Trophoblast cell (in vitro differentiated cells and primary cell): ENCODE results near the gene MYO1A.
A peak's percentile ranks its signal among the peaks of the same experiment; 100 is the strongest.
"Not testable (repeated sequence)": the region's sequence is repeated elsewhere in the genome, so short reads cannot be mapped to it uniquely, and the experiment has no call there.

Experiments used
- DNase-seq, 2 donors: peaks; one replicate each; pipeline ENCODE4 v3.0.0-alpha.2; 2016
- H2AFZ ChIP-seq: 2 replicates; pipeline ENCODE4 v1.6.1; 2013; ENCODE audit warnings: low read length, moderate library complexity, mild to moderate bottlenecking; ENCODE audit not compliant: insufficient read depth, poor library complexity
- H2AK5ac ChIP-seq: 2 replicates; pipeline ENCODE4 v1.6.1; 2013; ENCODE audit warnings: mild to moderate bottlenecking, low read length
- H2BK120ac ChIP-seq: 2 replicates; pipeline ENCODE4 v1.6.1; 2013; ENCODE audit warnings: low read length, mild to moderate bottlenecking, moderate library complexity; ENCODE audit not compliant: insufficient read depth, poor library complexity
- H2BK12ac ChIP-seq: 2 replicates; pipeline ENCODE4 v1.6.1; 2013; ENCODE audit warnings: mild to moderate bottlenecking, low read length, moderate library complexity
- H2BK5ac ChIP-seq: 2 replicates; pipeline ENCODE4 v1.6.1; 2013; ENCODE audit warnings: low read length, low read depth, moderate library complexity, mild to moderate bottlenecking; ENCODE audit not compliant: poor library complexity
- H3K14ac ChIP-seq: 2 replicates; pipeline ENCODE4 v1.6.1; 2013; ENCODE audit warnings: mild to moderate bottlenecking, low read length
- H3K18ac ChIP-seq: 2 replicates; pipeline ENCODE4 v1.6.1; 2013; ENCODE audit warnings: mild to moderate bottlenecking, low read length
- H3K23ac ChIP-seq: 2 replicates; pipeline ENCODE4 v1.6.1; 2013; ENCODE audit warnings: low read length
- H3K27ac ChIP-seq: 2 replicates; pipeline ENCODE4 v1.5.1; 2013; ENCODE audit warnings: low read depth, mild to moderate bottlenecking, inconsistent platforms, low read length, moderate library complexity
- H3K27me3 ChIP-seq: 2 replicates; pipeline ENCODE4 v1.6.1; 2013; ENCODE audit warnings: inconsistent platforms, mild to moderate bottlenecking, low read length, moderate library complexity; ENCODE audit not compliant: insufficient read depth
- H3K36me3 ChIP-seq, 2 experiments: 1 replicate in 1 of 2; 2 replicates in 1 of 2; pipeline ENCODE4 v1.6.1; 2013; ENCODE audit warnings: low read length in 2 of 2, mild to moderate bottlenecking in 2 of 2, moderate library complexity in 1 of 2; ENCODE audit not compliant: insufficient read depth in 2 of 2, control insufficient read depth in 1 of 2
- H3K4ac ChIP-seq: 2 replicates; pipeline ENCODE4 v1.6.1; 2013; ENCODE audit warnings: low read depth, mild to moderate bottlenecking, low read length, moderate library complexity
- H3K4me1 ChIP-seq, 2 experiments: 1 replicate in 1 of 2; 2 replicates in 1 of 2; pipeline ENCODE4 v1.6.1; 2013; ENCODE audit warnings: low read length in 2 of 2, mild to moderate bottlenecking in 2 of 2, moderate library complexity in 1 of 2; ENCODE audit not compliant: insufficient read depth in 2 of 2, control insufficient read depth in 1 of 2
- H3K4me2 ChIP-seq: 2 replicates; pipeline ENCODE4 v1.6.1; 2013; ENCODE audit warnings: inconsistent platforms, mild to moderate bottlenecking, low read length, moderate library complexity
- H3K4me3 ChIP-seq: 2 replicates; pipeline ENCODE4 v1.5.1; 2013; ENCODE audit warnings: mild to moderate bottlenecking, low read depth, low read length, inconsistent platforms
- H3K79me1 ChIP-seq: one replicate; pipeline ENCODE4 v1.6.1; 2013; ENCODE audit warnings: low read length
- H3K79me2 ChIP-seq: 2 replicates; pipeline ENCODE4 v1.6.1; 2013; ENCODE audit warnings: low read length, mild to moderate bottlenecking; ENCODE audit not compliant: control insufficient read depth, insufficient read depth, poor library complexity
- H3K9ac ChIP-seq: 2 replicates; pipeline ENCODE4 v1.6.1; 2013; ENCODE audit warnings: mild to moderate bottlenecking, low read length
- H3K9me3 ChIP-seq: 2 replicates; pipeline ENCODE4 v1.6.1; 2013; ENCODE audit warnings: low read depth, mild to moderate bottlenecking, control low read depth, inconsistent platforms, low read length; ENCODE audit not compliant: insufficient read depth
- H4K12ac ChIP-seq: 2 replicates; pipeline ENCODE4 v1.6.1; 2013; ENCODE audit warnings: low read depth, mild to moderate bottlenecking, low read length, moderate library complexity
- H4K8ac ChIP-seq: 2 replicates; pipeline ENCODE4 v1.6.1; 2013; ENCODE audit warnings: low read depth, mild to moderate bottlenecking, low read length, moderate library complexity
- H4K91ac ChIP-seq: one replicate; pipeline ENCODE4 v1.6.1; 2013; ENCODE audit warnings: low read depth, mild to moderate bottlenecking, low read length, moderate library complexity
- WGBS: extraction: QIAGEN DNeasy Blood & Tissue Kit; methylation state at CpG from one replicate; pipeline ENCODE4 v1.1.7; 2013; ENCODE audit warnings: missing lambda C conversion rate; ENCODE audit not compliant: insufficient read length, insufficient coverage; ENCODE audit errors: extremely low coverage; 5-methylcytosine and 5-hydroxymethylcytosine counted together

The MYO1A gene

DNA sequence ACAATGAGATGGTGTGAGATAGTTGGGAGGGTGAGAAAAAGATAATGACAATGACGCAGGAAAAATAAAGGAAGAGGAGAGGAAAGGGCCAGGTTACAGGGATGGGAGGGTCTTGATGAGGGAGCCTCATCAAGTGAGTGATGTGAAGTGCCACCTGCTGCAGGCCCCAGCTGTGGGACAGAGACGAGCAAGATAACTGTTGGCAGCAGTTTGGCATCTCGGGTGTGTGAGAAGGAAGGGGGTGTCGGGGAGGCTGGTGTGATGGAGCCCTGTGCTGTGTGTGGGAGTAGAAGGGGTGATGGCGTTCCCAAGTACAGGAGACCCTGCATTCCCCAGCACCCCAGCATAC is 22.1 kb downstream of the MYO1A start:
- Histone ChIP-seq H2BK5ac (no peak overlapping the region), H3K18ac (no peak overlapping the region), H3K9ac (no peak overlapping the region), H2BK120ac (no peak overlapping the region), H4K91ac (no peak overlapping the region), H4K12ac (no peak overlapping the region), H3K79me1 (peaks cover 1% of the 10 kb centered on the region), H3K4ac (no peak overlapping the region), H3K27me3 (no peaks in the 10 kb centered on the region), H3K79me2 (no peaks in the 10 kb centered on the region), H3K36me3 (no peaks in the 10 kb centered on the region), H3K23ac (no peak overlapping the region), H3K4me2 (no peak overlapping the region), H3K4me1 (peaks cover 0 to 2% of the 10 kb centered on the region in 2 experiments), H3K9me3 (no peaks in the 10 kb centered on the region), H3K4me3 (no peak overlapping the region), H3K14ac (no peak overlapping the region), H2AFZ (no peak overlapping the region), H4K8ac (no peak overlapping the region), H3K27ac (no peak overlapping the region), H2AK5ac (no peak overlapping the region), H2BK12ac (no peak overlapping the region)
- WGBS: no CpG with 5 or more reads among the region's 5 CpGs
- DNase-seq: no peak

DNA sequence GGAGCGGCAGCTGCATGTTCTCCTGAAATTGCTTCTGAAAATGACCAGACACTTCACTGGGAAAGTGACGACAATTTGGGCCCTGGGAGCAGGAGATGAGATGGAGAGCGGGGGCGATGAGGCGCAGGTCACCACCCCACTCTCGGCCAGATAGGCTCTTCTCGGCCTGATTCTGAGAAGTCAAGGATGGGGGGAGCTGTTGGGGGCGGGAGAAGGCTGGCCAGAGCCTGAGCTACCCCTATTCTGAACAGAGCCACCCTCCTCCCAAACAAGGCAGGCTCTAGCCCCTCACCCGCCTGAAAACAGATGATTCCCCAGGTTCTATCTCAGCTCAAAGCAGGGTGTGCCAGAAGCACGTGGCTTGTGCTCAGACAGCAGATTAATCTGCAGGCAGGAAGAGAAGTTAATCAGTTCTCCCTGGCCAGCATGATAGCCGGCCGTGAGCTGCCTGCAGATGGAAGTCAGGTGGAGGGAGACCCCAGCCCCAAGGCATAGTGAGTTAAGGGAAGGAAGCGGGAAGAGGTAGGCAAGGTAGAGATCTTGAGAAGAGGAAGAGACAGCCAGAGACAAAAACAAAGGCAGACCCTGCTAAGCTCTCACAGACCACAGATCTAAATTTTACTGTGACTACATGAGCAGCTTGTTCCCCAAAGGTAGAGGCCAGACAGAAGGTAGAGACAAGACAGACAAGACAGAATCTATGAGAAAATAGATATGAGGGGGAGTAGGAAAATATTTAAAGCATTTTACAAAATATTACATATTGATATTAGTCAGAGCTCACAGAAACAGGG is 22.7 kb downstream of the MYO1A start:
- Histone ChIP-seq H3K79me1 (peaks cover 1% of the 10 kb centered on the region), H3K27ac (no peak overlapping the region), H3K4me3 (no peak overlapping the region), H3K4ac (no peak overlapping the region), H4K12ac (no peak overlapping the region), H3K36me3 (no peaks in the 10 kb centered on the region), H3K4me1 (peaks cover 0 to 2% of the 10 kb centered on the region in 2 experiments), H3K9ac (no peak overlapping the region), H4K91ac (no peak overlapping the region), H4K8ac (no peak overlapping the region), H2AK5ac (no peak overlapping the region), H2AFZ (no peak overlapping the region), H3K27me3 (no peaks in the 10 kb centered on the region), H3K9me3 (no peaks in the 10 kb centered on the region), H3K79me2 (no peaks in the 10 kb centered on the region), H3K4me2 (no peak overlapping the region), H3K14ac (no peak overlapping the region), H3K23ac (no peak overlapping the region), H2BK5ac (no peak overlapping the region), H2BK120ac (no peak overlapping the region), H3K18ac (no peak overlapping the region), H2BK12ac (no peak overlapping the region)
- no peak for DNase-seq
- no CpG with 5 or more reads among the region's 13 CpGs for WGBS

DNA sequence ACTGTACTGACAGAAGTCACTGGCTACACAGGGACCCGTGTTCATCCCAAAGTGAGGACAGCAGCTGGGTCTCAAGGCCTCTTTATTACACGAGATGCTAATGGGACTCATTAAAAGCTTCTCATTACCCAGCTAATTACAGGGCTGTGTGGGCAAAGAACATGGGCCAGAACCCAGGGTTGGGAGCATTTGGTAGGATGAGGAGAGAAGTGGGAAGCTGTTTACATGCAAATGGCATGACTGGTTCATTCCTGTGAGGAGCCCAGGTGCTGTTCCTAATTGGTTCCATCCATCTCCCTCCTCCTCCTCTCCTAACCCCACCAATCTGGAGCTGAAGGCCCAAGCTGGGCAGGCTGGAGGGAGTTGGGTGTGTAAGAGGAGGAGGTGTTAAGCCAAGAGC is 24.7 kb downstream of the MYO1A start:
- Histone ChIP-seq H3K36me3 (no peaks in the 10 kb centered on the region), H3K27me3 (no peaks in the 10 kb centered on the region), H3K4me3 (no peak overlapping the region), H3K18ac (no peak overlapping the region), H3K14ac (no peak overlapping the region), H2BK12ac (no peak overlapping the region), H2AK5ac (no peak overlapping the region), H3K27ac (no peak overlapping the region), H3K4me2 (no peak overlapping the region), H4K12ac (no peak overlapping the region), H2BK5ac (no peak overlapping the region), H3K79me1 (no peaks in the 10 kb centered on the region), H3K4ac (no peak overlapping the region), H3K23ac (no peak overlapping the region), H4K8ac (no peak overlapping the region), H3K79me2 (no peaks in the 10 kb centered on the region), H2BK120ac (no peak overlapping the region), H4K91ac (no peak overlapping the region), H2AFZ (no peak overlapping the region), H3K4me1 (peaks cover 0 to 2% of the 10 kb centered on the region in 2 experiments), H3K9ac (no peak overlapping the region), H3K9me3 (no peaks in the 10 kb centered on the region)
- DNase-seq: no peak
- no CpG with 5 or more reads among the region's 2 CpGs for WGBS

DNA sequence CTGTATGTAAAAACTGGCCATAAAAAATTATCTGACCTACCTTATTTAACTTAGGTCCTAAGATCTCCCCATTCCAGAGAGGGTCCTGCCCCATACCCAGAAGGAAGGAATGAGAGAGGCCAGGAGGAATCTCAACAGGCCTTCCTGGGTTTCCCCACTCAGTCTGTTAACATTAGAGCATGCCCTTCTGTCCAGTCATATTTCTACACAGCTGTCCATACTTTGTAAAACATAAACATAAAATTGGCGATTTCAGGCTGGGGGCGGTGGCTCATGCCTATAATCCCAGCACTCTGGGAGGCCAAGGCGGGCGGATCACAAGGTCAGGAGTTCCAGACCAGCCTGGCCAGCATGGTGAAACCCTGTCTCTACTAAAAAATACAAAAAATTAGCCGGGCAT is 27.6 kb downstream of the MYO1A start:
- DNase-seq: peak; percentile 62 to 84
- not testable (repeated sequence) for H3K14ac ChIP-seq, H3K79me2 ChIP-seq, H3K4me1 ChIP-seq, H2AFZ ChIP-seq, H2BK120ac ChIP-seq, H3K27ac ChIP-seq, H4K8ac ChIP-seq, H3K9ac ChIP-seq, H2AK5ac ChIP-seq, H4K12ac ChIP-seq, H3K4me3 ChIP-seq, H4K91ac ChIP-seq, H2BK12ac ChIP-seq, H3K23ac ChIP-seq, H3K4me2 ChIP-seq, H3K9me3 ChIP-seq, H3K18ac ChIP-seq, H3K27me3 ChIP-seq, H3K4ac ChIP-seq, H3K79me1 ChIP-seq, H3K36me3 ChIP-seq, H2BK5ac ChIP-seq
- no CpG with 5 or more reads among the region's 5 CpGs for WGBS
